ENCODE results near the gene CCL25. TPM values are rescaled to one million over a fixed set of nuclear protein-coding genes. Genes with fewer than 3 reads are reported as not detected.

CCL25 gene
- total RNA-seq, 2 experiments from 2014 or later: not detected

- ChIA-PET POLR2A (no interaction called here), CTCF (interaction anchor here (0.7 kb wide), 1 partner anchor 72 kb away, joined by 4 read pairs; no protein-coding TSS in a partner anchor)
Measured at GRCh38 chr19:8042900-8043299, 9.7 kb upstream of the CCL25 start.

- ChIA-PET CTCF (interaction anchor here (1.2 kb wide), 1 partner anchor 41 kb away, joined by 3 read pairs; no protein-coding TSS in a partner anchor), POLR2A (no interaction called here)
Measured at GRCh38 chr19:8044018-8044417, 8.5 kb upstream of the CCL25 start.

- ChIA-PET CTCF (interaction anchor here (0.8 kb wide), 1 partner anchor 108 kb away, joined by 3 read pairs; no protein-coding TSS in a partner anchor), POLR2A (interaction anchor here (0.6 kb wide), 1 partner anchor 277 kb away, joined by 3 read pairs; no protein-coding TSS in a partner anchor)
Measured at GRCh38 chr19:8045872-8046568, 6.5 kb upstream of the CCL25 start.

DNA sequence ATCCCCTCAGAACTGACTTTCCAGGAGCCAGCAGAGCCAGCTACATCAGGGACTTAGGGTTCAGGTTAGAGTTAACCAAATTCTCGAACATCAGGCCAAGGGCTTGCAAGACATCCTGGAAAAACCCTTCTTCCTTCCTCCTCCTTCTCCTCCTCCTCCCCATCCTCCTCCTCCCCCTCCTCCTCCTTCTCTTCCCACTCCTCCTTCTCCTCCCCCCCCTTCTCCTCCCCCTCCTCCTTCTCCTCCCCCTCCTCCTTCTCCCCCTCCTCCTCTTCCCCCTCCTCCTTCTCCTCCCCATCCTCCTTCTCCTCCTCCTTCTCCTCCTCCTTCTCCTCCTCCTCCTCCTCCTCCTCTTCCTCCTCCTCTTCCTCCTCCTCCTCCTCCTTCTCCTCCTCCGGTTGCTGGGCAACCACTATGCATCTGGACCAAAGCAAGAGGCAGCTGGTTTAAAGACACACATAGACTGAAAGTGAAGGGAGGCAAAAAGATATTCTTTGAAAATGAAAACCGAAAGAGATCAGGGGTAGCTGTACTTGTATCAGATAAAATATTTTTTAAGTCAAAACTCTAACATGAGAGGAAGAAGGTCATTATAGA, 5.9 kb upstream of the CCL25 start:
- ChIA-PET CTCF (no interaction called here), POLR2A (interaction anchor here (0.6 kb wide), 1 partner anchor 276 kb away, joined by 3 read pairs; no protein-coding TSS in a partner anchor)

DNA sequence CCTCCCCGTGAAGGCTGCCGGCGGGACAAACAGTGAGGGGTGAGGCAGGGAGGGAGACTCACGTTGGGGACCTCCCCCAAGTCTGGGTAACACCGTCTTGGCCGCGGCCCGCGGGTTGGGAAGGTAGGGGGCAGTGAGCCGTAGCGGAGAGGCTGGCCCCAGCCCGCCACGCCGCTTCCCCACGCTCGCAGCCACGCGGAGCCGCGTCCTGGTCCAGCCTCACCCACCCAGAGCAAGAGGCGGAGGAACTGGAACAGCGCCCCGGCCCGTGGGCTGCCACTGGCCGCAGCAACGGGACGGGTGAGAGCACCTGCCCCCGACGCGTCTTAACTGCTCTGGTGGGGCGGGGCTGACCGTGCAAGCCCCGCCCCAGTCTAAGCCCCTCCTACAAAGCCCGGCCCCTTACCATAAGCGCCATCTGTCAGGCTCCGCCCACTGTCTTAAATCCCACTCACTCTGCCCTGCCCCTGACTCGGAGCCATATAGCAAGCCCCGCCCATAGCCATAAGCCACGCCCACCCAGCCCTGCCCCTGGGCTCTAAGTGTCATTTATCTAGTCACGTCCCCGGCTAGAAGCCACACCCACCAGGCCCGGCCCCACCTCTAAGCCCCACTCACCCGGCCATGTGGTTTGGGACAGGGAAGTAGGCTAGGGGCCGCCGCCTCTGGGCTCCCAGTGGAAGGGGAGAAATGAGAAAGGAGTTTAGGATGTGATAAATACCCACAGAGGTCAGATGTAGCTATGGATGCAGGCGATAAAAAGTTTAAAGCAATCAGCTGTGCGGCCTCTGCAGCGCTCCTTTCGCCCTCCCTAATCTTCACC, 2.1 kb upstream of the CCL25 start:
- POLR2A ChIA-PET: no interaction called here
- CTCF ChIA-PET: no interaction called here

- ChIA-PET CTCF (interaction anchor here (0.9 kb wide), 1 partner anchor 51 kb away, joined by 3 read pairs; no protein-coding TSS in a partner anchor), POLR2A (no interaction called here)
Measured at GRCh38 chr19:8054169-8054568, 1.6 kb downstream of the CCL25 start.

DNA sequence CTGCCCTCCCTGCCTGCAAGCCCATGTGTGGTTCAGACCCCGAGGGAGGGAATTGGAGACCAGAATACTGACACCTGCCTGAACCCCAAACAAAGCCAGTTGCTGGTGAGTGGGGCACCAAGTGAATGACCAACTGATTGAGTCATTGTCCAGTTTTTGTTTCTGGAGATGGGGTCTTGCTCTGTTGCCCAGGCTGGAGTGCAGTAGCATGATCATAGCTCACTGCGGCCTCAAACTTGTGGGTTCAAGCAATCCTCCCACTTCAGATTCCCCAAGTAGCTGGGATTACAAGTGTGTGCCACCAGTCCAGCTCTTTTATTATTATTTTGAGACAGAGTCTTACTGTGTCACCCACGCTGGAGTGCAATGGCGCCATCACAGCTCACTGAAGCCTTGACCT, 4.0 kb downstream of the CCL25 start:
- CTCF ChIA-PET: no interaction called here
- POLR2A ChIA-PET: interaction anchor here (0.6 kb wide), 1 partner anchor 128 kb away, joined by 11 read pairs; no protein-coding TSS in a partner anchor

- ChIA-PET POLR2A (no interaction called here), CTCF (interaction anchor here (1.2 kb wide), 1 partner anchor 114 kb away, joined by 4 read pairs; no protein-coding TSS in a partner anchor)
Measured at GRCh38 chr19:8057545-8058270, 5.1 kb downstream of the CCL25 start.

- CTCF ChIA-PET: no interaction called here
- POLR2A ChIA-PET: no interaction called here
Measured at GRCh38 chr19:8064911-8065874, 12.6 kb downstream of the CCL25 start.

GRCh38 chr19:8065875-8066261, 13.3 kb downstream of the CCL25 start:
- POLR2A ChIA-PET: no interaction called here

GRCh38 chr19:8069096-8069973, 16.8 kb downstream of the CCL25 start:
- POLR2A ChIA-PET: no interaction called here
- CTCF ChIA-PET: interaction anchor here (1.0 kb wide), 1 partner anchor 10 kb away, joined by 3 read pairs; no protein-coding TSS in a partner anchor

More at GRCh38 chr19:8065875-8066261, 13.3 kb downstream of the CCL25 start:
- CTCF ChIA-PET: no interaction called here

GRCh38 chr19:8071912-8072311, 19.4 kb downstream of the CCL25 start:
- CTCF ChIA-PET: no interaction called here
- POLR2A ChIA-PET: no interaction called here

DNA sequence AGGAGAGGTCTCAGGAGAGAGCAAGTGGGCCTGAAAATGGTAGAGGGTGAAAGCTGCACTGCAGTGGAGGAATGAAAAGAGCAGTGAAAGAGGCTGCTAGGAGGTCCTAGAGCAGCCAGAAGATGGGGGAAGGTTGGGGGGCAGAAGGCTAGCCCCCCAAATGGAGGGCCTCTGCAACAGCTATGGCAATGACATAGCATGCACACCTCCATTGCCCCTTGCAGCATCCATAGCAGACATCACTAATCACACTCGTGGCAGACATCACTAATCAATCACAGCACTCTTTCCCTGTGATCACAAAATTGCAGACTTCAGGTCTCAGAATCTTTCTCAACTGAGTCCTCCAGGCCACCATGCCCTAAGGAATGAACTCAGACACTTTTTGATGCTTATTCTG, 21.9 kb downstream of the CCL25 start:
- CTCF ChIA-PET: interaction anchor here (1.1 kb wide), 1 partner anchor 131 kb away, joined by 4 read pairs; the partner anchor contains the start of gene TIMM44
- POLR2A ChIA-PET: interaction anchor here (0.6 kb wide), 1 partner anchor 1004 kb away, joined by 5 read pairs; no protein-coding TSS in a partner anchor

- CTCF ChIA-PET: interaction anchor here (1.1 kb wide), 1 partner anchor 132 kb away, joined by 4 read pairs; the partner anchor contains the start of gene TIMM44
- POLR2A ChIA-PET: interaction anchor here (0.6 kb wide), 1 partner anchor 1005 kb away, joined by 5 read pairs; no protein-coding TSS in a partner anchor
Measured at GRCh38 chr19:8075158-8076074, 22.9 kb downstream of the CCL25 start.

GRCh38 chr19:8079988-8080387, 27.4 kb downstream of the CCL25 start:
- POLR2A ChIA-PET: no interaction called here

GRCh38 chr19:8080832-8081231, 28.3 kb downstream of the CCL25 start:
- CTCF ChIA-PET: interaction anchor here (0.7 kb wide), 1 partner anchor 39 kb away, joined by 3 read pairs; no protein-coding TSS in a partner anchor
- POLR2A ChIA-PET: no interaction called here

More at GRCh38 chr19:8079988-8080387, 27.4 kb downstream of the CCL25 start:
- CTCF ChIA-PET: no interaction called here

Data from activated CD8-positive, alpha-beta memory T cell treated with anti-CD3 and anti-CD28 coated beads for 36 hours (primary cell).